HG03064 (cell line): ENCODE results near the gene SYNPO.

Experiments
- ATAC-seq: cut with Tn5 transposase; IDR thresholded peaks from one replicate; pipeline ENCODE4 v1.9.1; 2021; ENCODE audit warnings: low read depth; ENCODE audit not compliant: unreplicated experiment

SYNPO gene

GRCh38 chr5:150606476-150606875, 34.0 kb upstream of the SYNPO start:
- no peak for ATAC-seq

- no peak for ATAC-seq
These were observed 33.4 kb upstream of the SYNPO start for GRCh38 chr5:150607105-150607504.

- ATAC-seq: no peak
These were observed 32.5 kb upstream of the SYNPO start for GRCh38 chr5:150607991-150608390.

- ATAC-seq: no peak
These were observed 31.5 kb upstream of the SYNPO start for GRCh38 chr5:150608991-150609390.

- ATAC-seq: no peak
These were observed 30.4 kb upstream of the SYNPO start for GRCh38 chr5:150609843-150610584.

- no peak for ATAC-seq
These were observed 29.4 kb upstream of the SYNPO start for GRCh38 chr5:150611026-150611425.

GRCh38 chr5:150612405-150612804, 28.1 kb upstream of the SYNPO start:
- ATAC-seq: no peak

- ATAC-seq: no peak
These were observed 27.4 kb upstream of the SYNPO start for GRCh38 chr5:150612905-150613670.

GRCh38 chr5:150613991-150614660, 26.3 kb upstream of the SYNPO start:
- ATAC-seq: no peak

GRCh38 chr5:150614661-150615060, 25.8 kb upstream of the SYNPO start:
- no peak for ATAC-seq

GRCh38 chr5:150615141-150615699, 25.2 kb upstream of the SYNPO start:
- ATAC-seq: no peak

GRCh38 chr5:150616024-150616470, 24.4 kb upstream of the SYNPO start:
- ATAC-seq: no peak

- no peak for ATAC-seq
These were observed 24.0 kb upstream of the SYNPO start for GRCh38 chr5:150616506-150616905.

- no peak for ATAC-seq
These were observed 22.3 kb upstream of the SYNPO start for GRCh38 chr5:150618163-150618562.

- no peak for ATAC-seq
These were observed 21.7 kb upstream of the SYNPO start for GRCh38 chr5:150618588-150619281.

- no peak for ATAC-seq
These were observed 20.9 kb upstream of the SYNPO start for GRCh38 chr5:150619359-150620230.

- no peak for ATAC-seq
These were observed 19.2 kb upstream of the SYNPO start for GRCh38 chr5:150621301-150621700.

GRCh38 chr5:150622157-150622556, 18.3 kb upstream of the SYNPO start:
- no peak for ATAC-seq

- ATAC-seq: no peak
These were observed 17.1 kb upstream of the SYNPO start for GRCh38 chr5:150623152-150623877.
